BE2C (cell line): ENCODE data around the gene KRT83.
A peak's percentile ranks its signal among the peaks of the same experiment; 100 is the strongest.
"Not testable (repeated sequence)": the region's sequence is repeated elsewhere in the genome, so short reads cannot be mapped to it uniquely, and the experiment has no call there.

Source experiments
- DNase-seq: peaks from one replicate; pipeline ENCODE4 v3.0.0-alpha.2; 2020
- H3K27me3 ChIP-seq: fragments of 250-450 bp; sonication (Bioruptor Pico); 2 replicates; pipeline ENCODE4 v1.5.1; 2020; ENCODE audit warnings: mild to moderate bottlenecking
- H3K36me3 ChIP-seq: fragments of 250-450 bp; sonication (Bioruptor Pico); 2 replicates; pipeline ENCODE4 v1.5.1; 2020; ENCODE audit warnings: mild to moderate bottlenecking
- H3K4me1 ChIP-seq: fragments of 250-450 bp; sonication (Bioruptor Pico); 2 replicates; pipeline ENCODE4 v1.5.1; 2020
- H3K4me3 ChIP-seq: 2 replicates; pipeline ENCODE4 v1.5.1; 2011; ENCODE audit warnings: low read depth, low read length
- H3K9me3 ChIP-seq: fragments of 250-450 bp; sonication (Bioruptor Pico); 2 replicates; pipeline ENCODE4 v1.5.1; 2020
- TF ChIP-seq, protein P1 (sequence below): IDR thresholded peaks from 2 replicates; pipeline ENCODE4 v1.5.1; 2012; ENCODE audit warnings: mild to moderate bottlenecking, low read depth, low read length

The KRT83 gene

DNA sequence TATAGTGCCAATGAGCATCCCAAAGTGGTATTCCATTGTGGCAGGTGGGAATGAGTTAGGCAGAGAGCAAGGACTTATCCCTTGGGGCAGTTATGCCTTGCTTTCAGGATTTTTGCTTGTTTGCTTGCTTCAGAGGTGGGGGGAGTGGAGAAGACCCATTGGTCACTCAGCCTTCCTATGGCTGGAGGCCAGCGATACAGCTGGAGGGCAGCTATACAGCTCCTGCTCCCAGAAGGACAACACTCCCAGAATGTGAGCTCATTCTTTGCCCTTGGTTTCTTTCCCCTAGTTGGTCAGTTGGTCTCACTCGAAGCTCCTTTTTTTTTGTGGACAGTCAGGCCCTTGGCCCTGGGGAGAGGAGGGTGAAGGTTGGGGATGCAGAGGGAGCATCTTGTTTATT lies 14.5 kb downstream of the KRT83 start:
- Histone ChIP-seq H3K4me3 (no peak overlapping the region), H3K4me1 (no peaks in the 10 kb centered on the region), H3K36me3 (no peaks in the 10 kb centered on the region), H3K27me3 (peaks cover 23% of the 10 kb centered on the region), H3K9me3 (no peaks in the 10 kb centered on the region)
- TF ChIP-seq, protein P1, sequence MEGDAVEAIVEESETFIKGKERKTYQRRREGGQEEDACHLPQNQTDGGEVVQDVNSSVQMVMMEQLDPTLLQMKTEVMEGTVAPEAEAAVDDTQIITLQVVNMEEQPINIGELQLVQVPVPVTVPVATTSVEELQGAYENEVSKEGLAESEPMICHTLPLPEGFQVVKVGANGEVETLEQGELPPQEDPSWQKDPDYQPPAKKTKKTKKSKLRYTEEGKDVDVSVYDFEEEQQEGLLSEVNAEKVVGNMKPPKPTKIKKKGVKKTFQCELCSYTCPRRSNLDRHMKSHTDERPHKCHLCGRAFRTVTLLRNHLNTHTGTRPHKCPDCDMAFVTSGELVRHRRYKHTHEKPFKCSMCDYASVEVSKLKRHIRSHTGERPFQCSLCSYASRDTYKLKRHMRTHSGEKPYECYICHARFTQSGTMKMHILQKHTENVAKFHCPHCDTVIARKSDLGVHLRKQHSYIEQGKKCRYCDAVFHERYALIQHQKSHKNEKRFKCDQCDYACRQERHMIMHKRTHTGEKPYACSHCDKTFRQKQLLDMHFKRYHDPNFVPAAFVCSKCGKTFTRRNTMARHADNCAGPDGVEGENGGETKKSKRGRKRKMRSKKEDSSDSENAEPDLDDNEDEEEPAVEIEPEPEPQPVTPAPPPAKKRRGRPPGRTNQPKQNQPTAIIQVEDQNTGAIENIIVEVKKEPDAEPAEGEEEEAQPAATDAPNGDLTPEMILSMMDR, result no peak
- DNase-seq, result no peak

DNA sequence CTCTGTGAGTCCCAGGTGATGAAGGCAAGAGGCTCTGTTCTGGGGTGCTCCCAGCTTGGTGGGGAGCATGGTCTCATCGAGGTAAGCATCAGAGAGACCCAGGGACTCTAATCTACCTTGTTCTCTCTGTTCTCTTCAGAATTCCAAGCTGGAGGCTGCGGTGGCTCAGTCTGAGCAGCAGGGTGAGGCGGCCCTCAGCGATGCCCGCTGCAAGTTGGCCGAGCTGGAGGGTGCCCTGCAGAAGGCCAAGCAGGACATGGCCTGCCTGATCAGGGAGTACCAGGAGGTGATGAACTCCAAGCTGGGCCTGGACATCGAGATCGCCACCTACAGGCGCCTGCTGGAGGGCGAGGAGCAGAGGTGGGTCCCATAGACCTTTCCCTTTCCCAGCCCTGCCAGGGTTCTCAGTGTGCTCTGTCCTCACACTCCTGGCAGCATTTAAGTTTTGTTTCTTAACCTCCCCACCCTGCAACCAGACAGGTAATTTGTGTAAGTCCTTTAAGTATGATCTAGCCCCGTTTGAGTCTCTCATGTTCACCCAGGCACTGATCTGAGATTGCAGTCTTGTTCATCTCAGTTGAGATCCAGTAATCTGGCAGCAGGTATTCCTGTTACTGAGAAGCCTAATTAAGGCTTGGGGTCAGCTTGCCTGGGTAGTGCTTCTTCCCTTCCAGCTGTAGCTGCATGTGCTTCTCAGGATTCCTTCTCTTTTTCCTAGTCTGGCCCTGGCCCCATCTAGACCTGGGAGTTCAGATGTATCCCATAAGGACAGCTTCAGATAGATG lies 15.1 kb downstream of the KRT83 start:
- Histone ChIP-seq H3K4me3 (no peak overlapping the region), H3K27me3 (peaks cover 23% of the 10 kb centered on the region), H3K4me1 (no peaks in the 10 kb centered on the region), H3K9me3 (no peaks in the 10 kb centered on the region), H3K36me3 (no peaks in the 10 kb centered on the region)
- TF ChIP-seq, protein P1, result peak; percentile 41
- no peak for DNase-seq

DNA sequence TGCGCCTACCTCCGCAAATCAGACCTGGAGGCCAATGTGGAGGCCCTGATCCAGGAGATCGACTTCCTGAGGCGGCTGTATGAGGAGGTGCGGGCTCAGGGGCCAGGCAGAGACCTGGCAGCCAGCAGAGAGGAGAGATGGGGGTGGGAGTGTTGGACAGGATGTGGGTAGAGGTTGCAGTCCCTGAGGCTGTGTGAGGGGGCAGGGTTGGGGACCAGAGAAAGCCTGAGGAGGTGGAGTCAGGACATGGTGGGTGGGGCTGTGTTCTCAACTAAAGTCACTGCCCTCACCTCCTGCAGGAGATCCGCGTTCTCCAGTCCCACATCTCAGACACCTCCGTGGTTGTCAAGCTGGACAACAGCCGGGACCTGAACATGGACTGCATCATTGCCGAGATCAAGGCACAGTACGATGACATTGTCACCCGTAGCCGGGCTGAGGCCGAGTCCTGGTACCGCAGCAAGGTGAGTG lies 16.2 kb downstream of the KRT83 start:
- H3K36me3 ChIP-seq, H3K4me3 ChIP-seq, H3K4me1 ChIP-seq, DNase-seq, H3K9me3 ChIP-seq: not testable (repeated sequence)
- H3K27me3 ChIP-seq, result peaks cover 22% of the 10 kb centered on the region

DNA sequence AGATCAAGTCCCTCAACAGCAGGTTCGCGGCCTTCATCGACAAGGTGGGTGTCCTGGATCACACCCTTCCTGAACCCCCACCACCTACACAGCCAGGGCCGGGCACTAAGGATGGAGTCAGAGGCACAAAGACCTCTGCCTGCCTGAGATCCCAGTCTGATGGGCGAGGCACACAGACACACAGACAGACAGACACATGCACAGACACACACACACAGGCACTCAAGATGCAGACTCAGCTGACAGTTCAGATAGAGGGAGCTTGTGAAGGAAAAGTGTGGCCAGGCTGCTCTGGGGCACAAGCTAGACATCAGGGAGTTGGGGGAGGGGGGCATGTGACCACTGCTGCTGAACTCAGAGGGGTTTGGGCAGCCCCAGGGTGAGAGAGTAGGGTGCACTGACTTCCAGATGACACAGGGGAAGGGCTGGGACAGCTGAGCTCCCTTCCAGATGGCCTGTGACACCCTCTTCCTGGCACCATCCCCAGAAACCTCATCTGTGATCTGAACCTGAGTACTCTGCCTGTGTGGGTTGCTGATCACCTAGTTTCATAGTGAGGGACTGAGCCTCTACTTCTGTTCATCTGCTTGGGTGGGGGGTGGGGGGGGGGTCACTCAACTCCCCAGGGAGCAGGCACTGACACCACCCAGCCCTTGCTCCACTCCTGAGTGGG lies 18.8 kb downstream of the KRT83 start:
- H3K4me1 ChIP-seq, DNase-seq, H3K4me3 ChIP-seq, H3K36me3 ChIP-seq, H3K9me3 ChIP-seq, H3K27me3 ChIP-seq: not testable (repeated sequence)

DNA sequence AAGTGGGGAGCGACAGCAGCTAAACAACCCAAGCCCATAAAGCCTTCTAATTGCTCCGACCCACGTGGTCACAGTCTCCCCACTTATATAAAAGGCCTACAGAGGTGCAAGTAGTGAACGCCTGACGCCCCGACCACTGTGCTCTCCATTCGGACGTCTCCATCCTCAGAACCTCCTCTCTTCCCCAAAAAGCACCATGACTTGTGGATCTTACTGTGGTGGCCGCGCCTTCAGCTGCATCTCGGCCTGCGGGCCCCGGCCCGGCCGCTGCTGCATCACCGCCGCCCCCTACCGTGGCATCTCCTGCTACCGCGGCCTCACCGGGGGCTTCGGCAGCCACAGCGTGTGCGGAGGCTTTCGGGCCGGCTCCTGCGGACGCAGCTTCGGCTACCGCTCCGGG lies 19.5 kb downstream of the KRT83 start:
- H3K4me1 ChIP-seq, H3K27me3 ChIP-seq, H3K9me3 ChIP-seq, DNase-seq, H3K4me3 ChIP-seq, H3K36me3 ChIP-seq: not testable (repeated sequence)

DNA sequence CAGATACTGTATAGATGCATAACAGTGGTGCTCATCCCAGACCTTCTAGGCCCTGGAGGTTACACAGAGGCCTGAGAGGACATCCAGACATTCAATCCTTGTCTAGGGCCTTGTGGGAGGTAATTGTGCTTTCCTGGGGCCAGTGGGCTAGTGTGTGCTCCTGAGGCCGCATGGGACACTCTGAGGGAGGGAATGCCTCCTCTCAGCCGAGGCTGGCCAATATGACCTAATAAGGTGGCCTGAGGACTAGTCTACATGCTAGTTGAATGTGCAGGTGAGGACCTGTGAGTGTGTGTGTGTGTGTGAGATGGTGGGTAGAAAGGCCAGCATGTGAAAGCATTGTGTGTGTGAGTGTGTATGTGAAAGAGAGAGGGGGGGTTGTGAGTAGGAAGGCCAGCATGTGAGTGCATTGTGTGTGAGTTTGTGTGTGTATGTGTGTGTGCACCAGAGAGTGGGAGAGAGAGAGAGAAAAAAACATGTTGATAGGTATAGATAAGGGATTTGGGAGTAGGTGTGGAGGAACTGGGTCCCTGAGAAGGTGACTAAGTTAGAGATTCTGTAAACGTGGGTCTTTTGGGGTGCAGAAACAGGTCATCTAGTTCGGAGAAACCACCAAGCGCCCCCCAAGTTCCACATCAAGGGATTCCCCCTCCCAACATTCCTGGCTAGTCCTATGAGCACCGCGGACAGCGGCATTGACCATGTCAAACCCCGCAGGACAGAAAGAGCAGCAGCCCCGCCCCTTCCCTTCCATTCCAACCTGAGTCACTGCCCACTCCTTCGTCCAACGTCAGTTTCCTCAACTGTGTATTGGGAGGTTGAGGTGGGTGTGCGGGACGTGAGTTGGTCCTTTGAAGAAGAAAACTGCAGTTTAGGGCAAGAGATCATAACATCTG lies 20.2 kb downstream of the KRT83 start:
- no peaks in the 10 kb centered on the region for H3K9me3 ChIP-seq
- H3K4me1 ChIP-seq, result no peaks in the 10 kb centered on the region
- H3K36me3 ChIP-seq, result no peaks in the 10 kb centered on the region
- no peak overlapping the region for H3K4me3 ChIP-seq
- DNase-seq, result no peak
- TF ChIP-seq, protein P1, result no peak
- H3K27me3 ChIP-seq, result no peaks in the 10 kb centered on the region

DNA sequence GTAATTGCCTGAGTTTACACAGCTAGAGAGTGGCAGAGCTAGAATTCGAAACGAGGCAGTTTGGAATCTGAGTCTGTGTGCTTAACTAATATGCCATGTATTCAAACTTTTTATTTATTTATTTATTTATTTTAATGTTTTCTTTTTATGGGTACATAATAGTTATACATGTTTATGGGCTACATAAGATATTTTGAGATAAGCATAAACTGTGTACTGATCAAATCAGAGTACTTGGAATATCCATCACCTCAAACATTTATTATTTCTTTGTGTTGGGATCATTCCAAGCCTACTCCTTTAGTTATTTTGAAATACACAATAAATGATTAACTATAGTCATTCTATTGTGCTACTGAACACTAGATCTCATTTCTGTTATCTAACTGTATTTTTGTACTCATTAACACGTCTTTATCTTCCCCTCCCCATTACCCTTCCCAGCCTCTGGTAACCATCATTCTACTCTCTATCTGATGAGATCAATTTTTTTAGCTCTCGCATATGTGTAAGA lies 22.5 kb downstream of the KRT83 start:
- TF ChIP-seq, protein P1, result no peak
- H3K27me3 ChIP-seq, result no peaks in the 10 kb centered on the region
- H3K4me3 ChIP-seq, result no peak overlapping the region
- H3K4me1 ChIP-seq, result no peaks in the 10 kb centered on the region
- no peak for DNase-seq
- H3K36me3 ChIP-seq, result no peaks in the 10 kb centered on the region
- H3K9me3 ChIP-seq, result no peaks in the 10 kb centered on the region
